Transverse colon (tissue), 3 donors: ENCODE results near the gene ADAM30.

Experiments
- CTCF ChIP-seq, 5 experiments: fragments of 200-600 bp in 3 of 5; fragments of 450-650 bp in 2 of 5; sonication (generic) in 3 of 5; IDR thresholded peaks; 1 replicate in 2 of 5; 2 replicates in 3 of 5; pipeline ENCODE4 v1.5.1; 2016 to 2017; ENCODE audit warnings: antibody characterized with exemption in 5 of 5, inconsistent platforms in 3 of 5, mild to moderate bottlenecking in 2 of 5, moderate library complexity in 1 of 5
- POLR2A ChIP-seq: fragments of 450-650 bp; IDR thresholded peaks from one replicate; pipeline ENCODE4 v1.6.1; 2016; ENCODE audit warnings: antibody characterized with exemption, mild to moderate bottlenecking, moderate library complexity

GRCh38 chr1:119882132-119883049 lies 13.9 kb downstream of the ADAM30 start:
- TF ChIP-seq CTCF (IDR thresholded peaks at IDR 0.05) (no peak), POLR2A (no peak)
